ENCODE results near the gene DUSP14.
"Not testable (repeated sequence)": the region's sequence is repeated elsewhere in the genome, so short reads cannot be mapped to it uniquely, and the experiment has no call there.

DUSP14 gene

GRCh38 chr17:37485938-37486570 lies 3.6 kb upstream of the DUSP14 start:
- DNase-seq = no peak

- DNase-seq = peak; percentile 87
Observed at GRCh38 chr17:37488009-37488604, 1.6 kb upstream of the DUSP14 start.

GRCh38 chr17:37488607-37489196 lies 989 bp upstream of the DUSP14 start:
- peak; percentile 90 for DNase-seq

GRCh38 chr17:37490022-37490587 lies 414 bp downstream of the DUSP14 start:
- peak; percentile 80 for DNase-seq

- DNase-seq = no peak
Observed at GRCh38 chr17:37490638-37491614, 1.2 kb downstream of the DUSP14 start.

GRCh38 chr17:37492167-37492566 lies 2.5 kb downstream of the DUSP14 start:
- no peak for DNase-seq

- DNase-seq = no peak
Observed at GRCh38 chr17:37493249-37494027, 3.7 kb downstream of the DUSP14 start.

GRCh38 chr17:37494401-37494831 lies 4.7 kb downstream of the DUSP14 start:
- no peak for DNase-seq

GRCh38 chr17:37494971-37495370 lies 5.3 kb downstream of the DUSP14 start:
- no peak for DNase-seq

- no peak for DNase-seq
Observed at GRCh38 chr17:37500378-37500777, 10.7 kb downstream of the DUSP14 start.

GRCh38 chr17:37502009-37502936 lies 12.6 kb downstream of the DUSP14 start:
- DNase-seq = no peak

- no peak for DNase-seq
Observed at GRCh38 chr17:37503148-37503547, 13.5 kb downstream of the DUSP14 start.

- no peak for DNase-seq
Observed at GRCh38 chr17:37505333-37505732, 15.6 kb downstream of the DUSP14 start.

GRCh38 chr17:37506678-37507077 lies 17.0 kb downstream of the DUSP14 start:
- DNase-seq = no peak

GRCh38 chr17:37507111-37507510 lies 17.4 kb downstream of the DUSP14 start:
- no peak for DNase-seq

GRCh38 chr17:37510056-37510455 lies 20.4 kb downstream of the DUSP14 start:
- DNase-seq = no peak

GRCh38 chr17:37511642-37512041 lies 22.0 kb downstream of the DUSP14 start:
- not testable (repeated sequence) for DNase-seq

GRCh38 chr17:37512442-37513068 lies 22.9 kb downstream of the DUSP14 start:
- DNase-seq = no peak

GRCh38 chr17:37513711-37514110 lies 24.0 kb downstream of the DUSP14 start:
- DNase-seq = no peak

- peak; percentile 76 for DNase-seq
Observed at GRCh38 chr17:37516127-37516571, 26.5 kb downstream of the DUSP14 start.
